Activated T-helper 1 cell treated with Interleukin-2 at 50 U/mL for 16 hours (primary cell): ENCODE data around the gene C13orf42.

Experiments used
- DNase-seq: peaks from one replicate; pipeline ENCODE4 v3.0.0-alpha.2; 2020; ENCODE audit warnings: low read depth

Gene C13orf42

GRCh38 chr13:51111174-51111573 is at the start of gene C13orf42:
TSS of gene C13orf42 (minus strand) at chr13:51111274. CDS start at chr13:51111209, 65 bp downstream.
- DNase-seq, result no peak

- no peak for DNase-seq
These were observed 47.9 kb upstream of the C13orf42 start for GRCh38 chr13:51158880-51159518.

GRCh38 chr13:51158365-51158764 is 47.3 kb upstream of the C13orf42 start:
- no peak for DNase-seq

GRCh38 chr13:51156648-51157047 is 45.6 kb upstream of the C13orf42 start:
- DNase-seq, result no peak

GRCh38 chr13:51155776-51156515 is 44.9 kb upstream of the C13orf42 start:
- no peak for DNase-seq

GRCh38 chr13:51155161-51155560 is 44.1 kb upstream of the C13orf42 start:
- no peak for DNase-seq

- no peak for DNase-seq
These were observed 43.0 kb upstream of the C13orf42 start for GRCh38 chr13:51154029-51154555.

- no peak for DNase-seq
These were observed 42.5 kb upstream of the C13orf42 start for GRCh38 chr13:51153527-51153926.

GRCh38 chr13:51152701-51153100 is 41.6 kb upstream of the C13orf42 start:
- DNase-seq, result no peak

GRCh38 chr13:51151463-51151862 is 40.4 kb upstream of the C13orf42 start:
- no peak for DNase-seq

- no peak for DNase-seq
These were observed 38.0 kb upstream of the C13orf42 start for GRCh38 chr13:51148952-51149573.

GRCh38 chr13:51148223-51148951 is 37.3 kb upstream of the C13orf42 start:
- DNase-seq, result no peak

GRCh38 chr13:51147732-51148131 is 36.7 kb upstream of the C13orf42 start:
- DNase-seq, result no peak

- no peak for DNase-seq
These were observed 35.6 kb upstream of the C13orf42 start for GRCh38 chr13:51146667-51147066.

- no peak for DNase-seq
These were observed 26.2 kb upstream of the C13orf42 start for GRCh38 chr13:51137250-51137649.

GRCh38 chr13:51136276-51136980 is 25.4 kb upstream of the C13orf42 start:
- DNase-seq, result no peak

- no peak for DNase-seq
These were observed 23.8 kb upstream of the C13orf42 start for GRCh38 chr13:51134763-51135365.

- DNase-seq, result no peak
These were observed 19.3 kb upstream of the C13orf42 start for GRCh38 chr13:51130348-51130747.

GRCh38 chr13:51125495-51126226 is 14.6 kb upstream of the C13orf42 start:
- DNase-seq, result no peak

GRCh38 chr13:51122868-51123566 is 11.9 kb upstream of the C13orf42 start:
- no peak for DNase-seq
